ENCODE measurements around the gene ELP1. TPM values are rescaled to one million over a fixed set of nuclear protein-coding genes. Genes with fewer than 3 reads are reported as not detected.
A peak's percentile ranks its signal among the peaks of the same experiment; 100 is the strongest.

Gene ELP1
- total RNA-seq, 6 experiments from 2014 or later, result 10.4 to 20.6 (median 13.0) TPM

DNA sequence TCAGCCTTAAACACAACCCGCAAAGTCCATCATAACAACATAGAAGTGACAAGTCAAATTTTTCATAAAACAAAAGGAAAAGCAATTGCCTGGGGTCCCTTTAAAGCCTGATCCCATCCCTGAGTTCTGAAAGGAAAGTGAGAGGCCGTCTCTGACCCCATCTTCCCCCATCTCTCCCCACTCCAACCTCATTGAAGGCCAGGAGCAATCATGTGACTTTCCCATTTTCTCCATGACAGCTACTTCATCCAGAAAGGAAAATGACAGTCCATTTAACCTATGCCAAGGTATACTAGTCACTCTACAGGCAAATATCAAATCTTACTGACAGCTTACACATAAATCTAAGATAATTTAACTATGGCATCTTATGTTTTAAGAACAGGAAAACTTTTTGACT lies 56.4 kb downstream of the ELP1 start:
- TF ChIP-seq, protein P1, sequence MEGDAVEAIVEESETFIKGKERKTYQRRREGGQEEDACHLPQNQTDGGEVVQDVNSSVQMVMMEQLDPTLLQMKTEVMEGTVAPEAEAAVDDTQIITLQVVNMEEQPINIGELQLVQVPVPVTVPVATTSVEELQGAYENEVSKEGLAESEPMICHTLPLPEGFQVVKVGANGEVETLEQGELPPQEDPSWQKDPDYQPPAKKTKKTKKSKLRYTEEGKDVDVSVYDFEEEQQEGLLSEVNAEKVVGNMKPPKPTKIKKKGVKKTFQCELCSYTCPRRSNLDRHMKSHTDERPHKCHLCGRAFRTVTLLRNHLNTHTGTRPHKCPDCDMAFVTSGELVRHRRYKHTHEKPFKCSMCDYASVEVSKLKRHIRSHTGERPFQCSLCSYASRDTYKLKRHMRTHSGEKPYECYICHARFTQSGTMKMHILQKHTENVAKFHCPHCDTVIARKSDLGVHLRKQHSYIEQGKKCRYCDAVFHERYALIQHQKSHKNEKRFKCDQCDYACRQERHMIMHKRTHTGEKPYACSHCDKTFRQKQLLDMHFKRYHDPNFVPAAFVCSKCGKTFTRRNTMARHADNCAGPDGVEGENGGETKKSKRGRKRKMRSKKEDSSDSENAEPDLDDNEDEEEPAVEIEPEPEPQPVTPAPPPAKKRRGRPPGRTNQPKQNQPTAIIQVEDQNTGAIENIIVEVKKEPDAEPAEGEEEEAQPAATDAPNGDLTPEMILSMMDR (IDR thresholded peaks at IDR 0.05), result no peak
- no peak for TF ChIP-seq POLR2A (IDR thresholded peaks at IDR 0.05)
- Histone ChIP-seq H3K27ac (no peak overlapping the region), H3K4me1 (no peaks in the 10 kb centered on the region), H3K36me3 (peaks cover 0 to 48% (median 20%) of the 10 kb centered on the region in 4 donors), H3K27me3 (no peaks in the 10 kb centered on the region), H3K9me3 (no peaks in the 10 kb centered on the region), H3K4me3 (no peak overlapping the region)
- no peak for ATAC-seq
- DNase-seq, result no peak
- WGBS (ENCODE audit: insufficient coverage, low coverage, low lambda C conversion rate, missing lambda C conversion rate), result 92% methylated on average over 2 of the region's 2 CpGs
- intact Hi-C loops (cut with DNase I), result no loop called here

DNA sequence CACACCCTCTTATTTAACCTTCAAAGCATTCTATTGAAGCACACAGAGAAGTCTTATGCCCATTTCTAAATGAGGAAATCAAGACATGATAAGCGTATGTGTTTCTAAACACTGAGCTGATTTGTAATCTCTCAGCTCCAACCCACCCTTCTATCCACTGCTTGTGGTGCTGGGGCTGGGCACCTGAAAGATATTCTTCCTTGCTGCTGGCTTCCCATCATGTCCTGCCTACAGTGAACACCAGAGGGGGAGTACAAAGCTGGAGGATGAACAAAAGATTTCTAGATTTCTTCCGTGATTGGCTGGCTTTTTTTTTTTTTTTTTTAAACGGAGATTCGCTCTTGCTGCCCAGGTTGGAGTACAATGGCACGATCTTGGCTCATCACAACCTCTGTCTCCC lies 57.5 kb downstream of the ELP1 start:
- Histone ChIP-seq H3K27ac (no peak overlapping the region), H3K4me3 (no peak overlapping the region), H3K9me3 (no peaks in the 10 kb centered on the region), H3K4me1 (no peaks in the 10 kb centered on the region), H3K27me3 (no peaks in the 10 kb centered on the region), H3K36me3 (peaks cover 0 to 48% (median 20%) of the 10 kb centered on the region in 4 donors)
- intact Hi-C loops (cut with DNase I), result no loop called here
- DNase-seq (no peak), ATAC-seq (no peak)
- WGBS (ENCODE audit: insufficient coverage, low coverage, low lambda C conversion rate, missing lambda C conversion rate), result 90% methylated on average over 4 of the region's 5 CpGs
- TF ChIP-seq POLR2A (IDR thresholded peaks at IDR 0.05), result no peak
- TF ChIP-seq, protein P1 (IDR thresholded peaks at IDR 0.05), result no peak

DNA sequence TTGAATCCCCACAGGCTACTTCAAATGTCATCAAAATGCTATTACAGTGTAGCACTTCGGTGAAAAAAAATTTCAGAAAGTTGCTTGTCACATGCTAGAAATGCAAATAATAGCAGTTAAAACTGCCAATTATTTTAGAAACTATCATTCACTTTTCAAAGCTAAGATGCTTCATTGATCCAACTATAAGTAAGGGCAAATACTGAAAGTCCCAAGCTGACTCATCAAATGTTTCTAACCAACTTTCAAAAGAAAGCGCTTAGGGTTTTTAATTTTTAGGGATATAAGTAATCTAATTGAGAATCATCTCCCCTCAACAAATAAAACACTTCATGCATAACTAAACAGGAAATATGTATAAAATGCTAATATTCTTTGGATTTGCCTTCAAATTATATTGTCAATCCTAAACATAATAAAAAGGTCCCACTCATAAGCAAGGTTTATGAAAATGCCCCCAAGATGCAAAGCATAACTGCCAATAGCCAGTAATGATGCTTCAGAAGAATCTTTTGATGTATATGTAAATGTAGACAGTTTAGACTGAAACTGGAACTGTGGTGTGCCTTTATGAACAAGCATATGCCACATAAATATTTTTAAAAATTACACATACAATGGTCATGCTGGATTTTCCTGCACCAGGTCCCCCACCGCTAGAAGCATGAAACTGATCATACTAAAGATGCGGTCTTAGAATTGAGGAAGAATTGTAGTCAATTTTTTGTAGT lies 59.7 kb downstream of the ELP1 start:
- no peaks in the 10 kb centered on the region for H3K27me3 ChIP-seq
- H3K27ac ChIP-seq, result no peak overlapping the region
- no peak for ATAC-seq
- DNase-seq, result no peak
- TF ChIP-seq POLR2A (IDR thresholded peaks at IDR 0.05), result no peak
- TF ChIP-seq, protein P1 (IDR thresholded peaks at IDR 0.05), result no peak
- intact Hi-C loops (cut with DNase I), result no loop called here
- H3K4me3 ChIP-seq, result no peak overlapping the region
- peaks cover 0 to 10% (median 3%) of the 10 kb centered on the region in 4 donors for H3K4me1 ChIP-seq
- peaks cover 0 to 39% (median 15%) of the 10 kb centered on the region in 4 donors for H3K36me3 ChIP-seq
- WGBS (ENCODE audit: insufficient coverage, low coverage, low lambda C conversion rate, missing lambda C conversion rate), result 92% methylated on average over 4 of the region's 4 CpGs
- H3K9me3 ChIP-seq, result no peaks in the 10 kb centered on the region

DNA sequence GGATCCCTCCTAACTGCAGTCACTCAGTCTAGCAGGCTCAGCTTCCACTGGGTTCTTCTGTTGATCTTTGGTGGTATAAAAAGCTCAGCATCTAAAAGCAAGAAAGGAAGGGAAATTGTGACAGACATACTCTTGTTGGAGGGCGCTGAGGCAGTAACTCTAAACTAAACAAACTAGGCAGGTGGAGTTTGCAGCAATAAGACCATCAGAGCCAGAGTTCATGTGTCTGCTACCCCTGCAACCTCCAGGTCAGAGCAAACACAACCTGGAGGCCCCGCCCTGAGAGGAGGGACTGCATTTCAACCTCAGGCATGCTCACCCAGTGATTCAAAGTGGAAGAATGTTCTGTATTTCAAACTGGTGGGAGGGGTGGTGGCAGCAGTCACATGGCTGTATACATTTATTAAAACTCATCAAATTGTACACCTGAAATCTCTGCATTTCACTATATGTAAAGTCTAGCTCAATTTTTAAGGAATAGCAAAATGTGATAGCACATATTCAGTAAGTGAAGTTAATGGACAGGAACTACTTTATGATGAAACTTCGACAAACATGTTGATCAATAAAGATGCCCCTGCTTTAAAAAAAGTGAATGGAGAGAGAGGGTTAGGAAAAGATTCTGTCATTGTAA lies 64.7 kb downstream of the ELP1 start:
- Histone ChIP-seq H3K9me3 (no peaks in the 10 kb centered on the region), H3K27ac (peak overlapping the region in 2 of 3 donors; percentile 21 to 81), H3K4me1 (peaks cover 0 to 21% (median 8%) of the 10 kb centered on the region in 4 donors), H3K36me3 (peaks cover 0 to 5% (median under 1%) of the 10 kb centered on the region in 4 donors), H3K4me3 (no peak overlapping the region), H3K27me3 (no peaks in the 10 kb centered on the region)
- WGBS (ENCODE audit: insufficient coverage, low coverage, low lambda C conversion rate, missing lambda C conversion rate), result 37% methylated on average over 3 of the region's 3 CpGs
- DNase-seq (peak; percentile 69 to 82 (median 79)), ATAC-seq (peak; percentile 95 to 99 (median 98))
- TF ChIP-seq, protein P1 (IDR thresholded peaks at IDR 0.05), result no peak
- TF ChIP-seq POLR2A (IDR thresholded peaks at IDR 0.05), result peak; percentile 19
- intact Hi-C loops (cut with DNase I), result no loop called here
